Measurements from ENCODE around the gene CCDC157.
"Not testable (repeated sequence)": the region's sequence is repeated elsewhere in the genome, so short reads cannot be mapped to it uniquely, and the experiment has no call there.

CCDC157 gene

GRCh38 chr22:30326255-30326705, 30.5 kb upstream of the CCDC157 start:
- DNase-seq (ENCODE audit: low read depth): peak; percentile 13

- peak; percentile 93 for DNase-seq (ENCODE audit: low read depth)
These were observed 30.0 kb upstream of the CCDC157 start, which contains the start of gene TBC1D10A for GRCh38 chr22:30326706-30327362. Gene TBC1D10A, minus strand, starts transcription at chr22:30326941. Its CDS starts 60 bp downstream, at chr22:30326881.

GRCh38 chr22:30327864-30328345, 28.9 kb upstream of the CCDC157 start:
- DNase-seq (ENCODE audit: low read depth): no peak

DNA sequence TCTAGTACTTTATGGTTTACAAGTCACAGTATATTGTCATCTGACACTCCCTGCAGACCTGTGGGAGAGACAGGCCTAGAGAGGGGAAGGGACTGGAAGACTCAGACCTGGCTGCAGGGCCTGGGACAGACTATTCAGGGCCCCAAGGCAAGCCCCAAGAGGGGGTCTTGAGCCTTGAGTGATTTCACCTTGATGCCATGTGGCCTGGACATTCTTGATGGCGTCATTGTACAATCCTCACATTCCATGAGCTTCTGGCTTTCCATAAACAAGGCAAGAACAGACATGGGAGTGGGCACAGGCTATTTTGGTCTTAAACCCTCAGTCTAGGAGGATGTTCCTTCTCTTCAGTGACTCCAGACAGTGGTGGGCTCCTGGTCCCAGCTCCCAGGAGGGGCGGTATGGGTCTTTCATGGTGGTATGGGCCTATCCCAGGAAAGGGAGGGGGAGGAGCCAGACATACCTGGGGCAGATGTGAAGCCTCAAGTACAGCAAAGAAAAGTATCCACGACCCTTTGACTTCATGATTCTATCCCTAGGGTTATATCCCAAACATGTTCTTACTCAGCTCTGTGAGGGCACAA, 28.2 kb upstream of the CCDC157 start:
- DNase-seq (ENCODE audit: low read depth): no peak

GRCh38 chr22:30332551-30332950, 24.3 kb upstream of the CCDC157 start:
- DNase-seq (ENCODE audit: low read depth): no peak

DNA sequence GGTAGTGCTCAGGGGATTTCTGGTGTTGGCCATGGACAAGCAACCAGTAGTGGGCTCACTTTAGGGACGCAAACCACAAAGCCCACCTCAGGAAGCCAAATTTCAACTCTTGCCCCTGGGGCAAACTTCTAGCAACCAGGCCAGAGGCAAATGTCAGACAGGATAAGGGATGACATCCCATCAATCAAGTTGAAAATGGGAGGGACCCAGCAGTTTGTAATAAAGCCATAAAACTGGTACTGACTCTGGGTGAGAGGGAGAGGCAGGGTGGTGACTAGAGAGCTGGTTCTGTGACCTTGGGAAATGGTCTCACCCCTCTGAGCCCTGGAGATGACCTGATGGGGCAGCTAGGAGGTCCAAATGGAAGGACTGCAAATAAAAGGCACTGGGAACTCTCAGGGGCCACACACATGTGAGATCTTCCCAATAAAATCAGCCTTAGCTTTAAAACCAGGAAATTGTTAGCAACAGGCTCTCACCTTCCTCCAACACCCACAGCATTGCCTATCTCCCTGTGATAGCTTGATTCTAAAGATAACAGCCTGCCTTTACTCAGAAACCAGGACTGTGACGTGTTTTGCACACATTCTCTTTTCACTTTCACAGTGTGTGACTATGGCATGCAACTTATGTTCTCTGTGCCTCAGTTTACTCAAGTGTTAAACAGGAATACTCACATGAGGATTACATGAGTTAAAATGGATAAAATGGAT, 23.7 kb upstream of the CCDC157 start:
- DNase-seq (ENCODE audit: low read depth): no peak

DNA sequence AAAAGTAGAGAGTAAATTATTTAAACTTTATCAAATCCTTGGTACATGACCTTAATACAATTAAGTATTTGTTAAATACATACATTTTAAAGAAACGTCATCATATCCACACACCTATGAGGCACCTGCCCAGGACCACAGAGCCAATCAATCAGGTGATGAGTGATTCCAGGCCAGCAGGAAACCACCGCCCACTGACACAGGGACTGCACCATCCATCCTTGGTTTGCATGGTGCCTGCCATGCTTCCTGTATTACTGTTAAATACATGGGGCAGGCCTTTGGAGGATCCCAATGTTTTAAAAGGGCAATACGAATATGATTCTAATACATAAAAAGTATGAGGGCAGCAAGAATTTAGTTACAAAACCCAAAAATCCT, 23.1 kb upstream of the CCDC157 start:
- no peak for DNase-seq (ENCODE audit: low read depth)

- DNase-seq (ENCODE audit: low read depth): no peak
These were observed 22.2 kb upstream of the CCDC157 start for GRCh38 chr22:30334646-30335045.

- DNase-seq (ENCODE audit: low read depth): no peak
These were observed 21.6 kb upstream of the CCDC157 start for GRCh38 chr22:30335236-30335635.

DNA sequence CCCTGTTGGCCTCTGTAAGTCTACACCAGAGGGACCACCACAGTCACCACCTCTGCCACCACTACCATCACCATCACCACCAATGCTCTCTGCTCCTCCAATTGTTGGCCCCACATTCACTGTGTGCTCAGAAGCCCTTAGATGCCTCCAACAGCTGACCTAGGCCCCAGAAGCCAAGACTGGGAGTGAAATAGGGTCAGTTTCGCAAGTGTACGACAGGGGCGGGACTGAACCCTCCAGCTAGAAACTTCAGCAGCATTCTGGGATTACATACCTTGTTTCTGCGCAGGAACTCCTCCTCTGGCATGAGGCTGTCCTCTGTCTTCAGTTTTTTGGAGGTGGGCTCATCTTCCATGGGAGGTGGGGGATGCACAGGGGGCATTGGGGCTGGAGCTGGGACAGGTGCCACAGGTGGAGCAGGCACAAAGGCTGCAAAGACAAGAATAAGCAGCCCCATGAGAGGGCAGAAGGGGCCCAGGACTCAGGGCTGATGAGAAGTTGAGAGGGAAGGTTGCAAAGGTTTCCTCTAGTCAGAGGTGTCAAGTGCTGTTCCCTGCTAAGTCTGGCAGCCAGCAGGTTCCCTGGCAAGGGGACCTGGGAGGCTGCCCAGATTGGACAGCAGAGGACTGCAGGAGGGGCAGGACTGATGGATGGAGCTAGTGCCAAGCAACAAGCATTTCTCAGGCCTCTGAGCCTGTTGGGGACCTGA, 19.9 kb upstream of the CCDC157 start:
- no peak for DNase-seq (ENCODE audit: low read depth)

DNA sequence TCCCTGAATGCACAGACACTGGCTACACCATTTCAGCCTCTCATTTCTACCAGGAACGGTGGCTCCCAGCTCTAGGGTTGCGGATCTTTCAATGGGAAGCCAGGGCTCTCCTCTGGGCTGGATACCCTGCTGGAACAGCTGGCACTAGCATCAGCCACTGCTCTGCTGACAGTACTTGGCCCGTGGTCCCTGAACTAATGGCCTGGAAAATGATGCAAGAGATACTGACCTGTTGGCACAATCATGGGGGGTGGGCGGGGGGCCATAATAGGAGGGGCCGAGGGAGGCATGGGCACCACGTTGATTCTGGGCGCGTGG, 19.4 kb upstream of the CCDC157 start:
- DNase-seq (ENCODE audit: low read depth): no peak

DNA sequence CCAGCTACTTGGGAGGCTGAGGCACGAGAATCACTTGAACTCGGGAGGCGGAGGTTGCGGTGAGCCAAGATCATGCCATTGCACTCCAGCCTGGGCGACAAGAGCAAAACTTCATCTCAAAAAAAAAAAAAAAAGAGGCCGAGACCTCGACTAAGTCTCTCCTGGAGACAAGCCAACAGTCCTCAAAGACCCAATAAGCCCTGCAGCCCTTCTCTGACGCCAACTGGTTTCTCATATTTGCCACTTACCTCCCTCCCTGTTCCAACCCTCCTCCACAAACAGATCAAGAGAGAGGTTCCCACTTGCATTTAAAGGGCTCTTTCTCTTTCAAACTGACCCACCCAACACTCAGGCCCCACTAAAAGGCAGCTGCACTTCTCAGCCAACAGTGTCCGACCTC, 18.5 kb upstream of the CCDC157 start:
- not testable (repeated sequence) for DNase-seq (ENCODE audit: low read depth)

- DNase-seq (ENCODE audit: low read depth): no peak
These were observed 18.0 kb upstream of the CCDC157 start for GRCh38 chr22:30338802-30339201.

DNA sequence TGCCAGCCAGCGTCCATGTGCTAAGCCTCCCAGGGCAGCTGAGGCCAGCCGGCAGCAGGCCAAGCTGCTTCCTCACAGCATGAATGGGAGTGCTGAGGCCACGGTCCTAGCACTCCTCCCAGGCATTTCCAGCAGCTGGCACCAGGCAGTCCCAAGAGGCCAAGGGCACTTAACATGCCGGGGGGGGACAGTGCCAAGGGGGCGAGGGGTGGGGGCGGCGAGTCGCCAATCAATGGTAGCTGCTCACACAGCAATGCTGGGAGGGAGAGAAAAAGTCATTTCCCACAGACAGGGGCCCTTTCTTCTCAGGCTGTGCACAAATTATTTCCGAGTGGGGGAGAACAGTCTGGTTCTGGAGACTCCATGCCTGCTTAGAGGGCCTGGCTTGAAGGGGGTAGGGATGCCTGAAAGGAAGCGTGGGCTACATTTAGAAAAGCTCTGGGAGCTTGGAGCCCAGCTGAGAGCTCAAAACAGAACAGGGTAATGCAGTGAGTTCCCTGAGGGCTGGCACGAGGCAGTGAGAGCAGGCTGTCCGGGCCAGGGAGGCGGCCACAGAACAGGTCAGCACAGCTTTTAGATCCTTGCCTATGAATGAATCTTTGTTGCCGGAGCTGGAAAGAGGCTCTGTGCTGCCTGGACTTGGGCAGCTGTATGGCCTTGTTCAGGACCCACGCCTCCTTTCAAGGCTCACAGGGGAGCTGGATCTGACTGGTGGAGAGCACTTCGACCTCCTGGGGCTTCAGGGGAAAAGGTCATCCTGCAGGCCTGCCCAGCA, 15.7 kb upstream of the CCDC157 start:
- DNase-seq (ENCODE audit: low read depth): no peak

- DNase-seq (ENCODE audit: low read depth): no peak
These were observed 12.2 kb upstream of the CCDC157 start for GRCh38 chr22:30344447-30345200.

DNA sequence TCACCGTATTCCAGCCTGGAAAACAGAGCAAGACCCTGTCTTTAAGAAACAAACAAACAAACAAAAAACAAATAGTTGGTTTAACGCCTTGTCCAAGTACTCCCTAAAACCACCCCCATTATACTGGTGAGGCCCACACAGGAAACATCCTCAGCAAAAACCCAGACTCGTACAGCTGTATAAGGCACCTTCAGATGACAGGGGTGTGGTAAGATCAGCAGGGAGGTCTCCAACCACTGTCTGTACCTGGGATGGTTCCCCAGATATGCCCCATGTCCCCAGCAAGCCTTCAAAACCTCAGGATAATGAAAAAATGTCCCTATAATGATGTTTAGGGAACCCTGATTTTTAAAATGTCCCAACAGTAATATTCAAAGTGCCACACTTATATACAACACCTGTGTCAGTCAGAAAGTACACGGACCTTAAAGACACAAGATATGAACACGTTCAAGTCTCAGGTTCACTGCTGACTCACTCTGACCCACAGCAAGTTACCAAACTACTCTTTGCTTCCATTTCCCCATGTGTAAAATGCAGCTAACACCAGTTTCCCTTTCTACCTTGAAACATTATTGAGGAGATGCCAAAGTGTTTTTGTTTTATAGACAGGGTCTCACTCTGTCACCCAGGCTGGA, 9.4 kb upstream of the CCDC157 start:
- DNase-seq (ENCODE audit: low read depth): no peak

- DNase-seq (ENCODE audit: low read depth): no peak
These were observed 8.4 kb upstream of the CCDC157 start for GRCh38 chr22:30348404-30348803.

DNA sequence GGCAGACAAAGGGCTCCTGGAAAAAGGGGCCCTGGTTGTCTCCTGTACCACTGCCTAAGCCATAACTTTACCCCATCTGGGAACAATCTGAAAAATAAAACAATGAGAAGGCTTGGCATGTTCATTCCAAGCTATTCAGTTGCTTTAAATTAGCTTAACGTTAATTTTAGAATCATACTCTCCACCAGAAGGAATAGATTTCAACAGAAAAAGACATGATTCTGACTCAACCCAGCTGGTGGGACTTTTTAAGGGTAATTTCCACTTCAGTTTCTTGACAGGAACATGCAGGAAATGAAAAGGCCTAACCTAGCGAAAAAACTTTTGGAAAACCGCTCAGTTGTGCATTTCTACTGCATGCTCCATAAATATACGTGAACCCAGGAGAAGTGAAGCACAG, 8.0 kb upstream of the CCDC157 start:
- DNase-seq (ENCODE audit: low read depth): no peak

GRCh38 chr22:30351226-30351625, 5.6 kb upstream of the CCDC157 start:
- no peak for DNase-seq (ENCODE audit: low read depth)

GRCh38 chr22:30354644-30355043, 2.2 kb upstream of the CCDC157 start:
- no peak for DNase-seq (ENCODE audit: low read depth)

GRCh38 chr22:30357236-30357570, 396 bp downstream of the CCDC157 start:
- DNase-seq (ENCODE audit: low read depth): peak; percentile 16

All from T follicular helper cell (primary cell).